Pulmonary artery endothelial cell (primary cell): ENCODE results near the gene APOC4. TPM values are rescaled to one million over a fixed set of nuclear protein-coding genes. Genes with fewer than 3 reads are reported as not detected.
"Not testable (repeated sequence)": the region's sequence is repeated elsewhere in the genome, so short reads cannot be mapped to it uniquely, and the experiment has no call there.

Experiments used
- DNase-seq: peaks from one replicate; pipeline ENCODE4 v3.0.0-alpha.2; 2011; ENCODE audit warnings: low read depth, low spot score
- total RNA-seq: library from RNA; depleted of rRNA; stranded (reverse); fragments of >200 nt; gene quantifications from 2 replicates; pipeline ENCODE4 v1.2.3, GENCODE V29; 2014

APOC4 gene
- total RNA-seq, 1 donor from 2014 or later = not detected

- peak; percentile 35 for DNase-seq
Measured at GRCh38 chr19:44914433-44915206, 27.4 kb upstream of the APOC4 start, which contains the start of gene APOC1. Gene APOC1 (plus strand): TSS chr19:44914608. CDS start chr19:44914892, 284 bp downstream.

DNA sequence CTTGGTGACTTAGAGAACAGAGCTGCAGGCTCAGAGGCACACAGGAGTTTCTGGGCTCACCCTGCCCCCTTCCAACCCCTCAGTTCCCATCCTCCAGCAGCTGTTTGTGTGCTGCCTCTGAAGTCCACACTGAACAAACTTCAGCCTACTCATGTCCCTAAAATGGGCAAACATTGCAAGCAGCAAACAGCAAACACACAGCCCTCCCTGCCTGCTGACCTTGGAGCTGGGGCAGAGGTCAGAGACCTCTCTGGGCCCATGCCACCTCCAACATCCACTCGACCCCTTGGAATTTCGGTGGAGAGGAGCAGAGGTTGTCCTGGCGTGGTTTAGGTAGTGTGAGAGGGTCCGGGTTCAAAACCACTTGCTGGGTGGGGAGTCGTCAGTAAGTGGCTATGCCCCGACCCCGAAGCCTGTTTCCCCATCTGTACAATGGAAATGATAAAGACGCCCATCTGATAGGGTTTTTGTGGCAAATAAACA, 17.8 kb upstream of the APOC4 start:
- DNase-seq = no peak

DNA sequence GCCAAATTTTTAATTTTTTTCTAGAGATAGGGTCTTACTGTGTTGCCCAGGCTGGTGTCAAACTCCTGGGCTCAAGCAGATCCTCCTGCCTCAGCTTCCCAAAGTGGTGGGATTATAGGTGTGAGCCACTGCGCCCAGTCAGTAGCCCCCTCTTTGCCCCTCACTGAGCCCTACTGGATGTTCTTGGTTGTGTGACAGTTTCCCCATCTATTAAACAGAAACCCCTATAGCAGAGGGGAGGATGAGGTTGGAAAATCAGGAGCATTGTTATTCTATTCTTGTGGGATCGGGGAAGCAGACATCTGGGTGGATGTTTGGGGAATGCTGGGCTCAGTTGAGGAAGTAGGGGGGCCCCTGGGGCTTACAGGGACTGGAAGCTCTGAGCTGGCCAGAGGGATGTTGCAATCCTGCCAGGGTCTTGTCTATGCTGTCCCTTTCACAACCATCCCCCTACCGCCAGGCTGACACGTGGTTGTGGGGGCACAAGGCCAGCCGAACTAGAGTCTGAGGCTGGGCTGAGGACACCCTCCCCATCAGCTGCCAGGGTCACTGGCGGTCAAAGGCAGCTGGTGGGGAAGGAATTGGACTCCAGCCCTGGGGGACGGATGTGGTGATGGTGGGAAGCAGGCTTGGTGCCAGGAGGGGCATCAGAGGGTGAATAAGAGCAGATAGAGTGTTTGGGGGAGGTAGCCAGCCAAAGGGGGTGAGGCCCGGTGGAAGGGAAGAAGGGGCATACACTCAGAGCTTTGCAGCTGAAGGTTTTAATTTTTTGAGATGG, 16.7 kb upstream of the APOC4 start:
- no peak for DNase-seq

DNA sequence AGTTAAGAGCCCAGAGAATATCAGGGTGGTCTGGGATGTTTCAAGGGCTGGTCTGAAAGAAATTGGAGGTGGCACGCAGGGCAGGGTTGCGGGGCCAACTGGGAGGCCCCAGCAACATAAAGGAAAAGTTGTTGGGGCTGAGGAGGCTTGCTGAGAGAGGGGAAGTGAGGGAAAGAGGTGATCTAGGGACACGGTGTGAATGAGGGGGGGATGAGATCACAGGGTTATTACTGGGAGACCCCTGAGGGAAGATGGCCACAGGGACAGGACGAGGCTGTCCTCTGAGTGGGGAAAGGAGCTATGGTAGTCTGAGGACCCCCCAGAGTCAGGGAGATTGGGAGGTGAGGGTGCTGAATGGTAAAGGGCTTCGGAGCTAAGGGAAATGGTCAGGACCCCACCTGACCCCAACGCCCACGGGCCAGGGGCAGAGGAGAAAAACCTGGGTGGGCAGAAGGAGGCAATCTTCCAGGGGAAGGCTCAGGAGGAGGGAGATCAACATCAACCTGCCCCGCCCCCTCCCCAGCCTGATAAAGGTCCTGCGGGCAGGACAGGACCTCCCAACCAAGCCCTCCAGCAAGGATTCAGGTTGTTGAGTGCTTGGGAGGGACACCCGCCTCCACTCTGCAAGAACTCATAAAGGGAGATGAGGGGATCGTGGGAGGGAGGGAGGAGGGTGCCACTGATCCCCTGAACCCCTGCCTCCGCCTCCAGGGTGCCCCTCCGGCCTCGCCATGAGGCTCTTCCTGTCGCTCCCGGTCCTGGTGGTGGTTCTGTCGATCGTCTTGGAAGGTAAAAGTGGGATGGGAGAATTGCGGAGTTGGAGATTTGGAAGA, 15.6 kb upstream of the APOC4 start:
- not testable (repeated sequence) for DNase-seq

DNA sequence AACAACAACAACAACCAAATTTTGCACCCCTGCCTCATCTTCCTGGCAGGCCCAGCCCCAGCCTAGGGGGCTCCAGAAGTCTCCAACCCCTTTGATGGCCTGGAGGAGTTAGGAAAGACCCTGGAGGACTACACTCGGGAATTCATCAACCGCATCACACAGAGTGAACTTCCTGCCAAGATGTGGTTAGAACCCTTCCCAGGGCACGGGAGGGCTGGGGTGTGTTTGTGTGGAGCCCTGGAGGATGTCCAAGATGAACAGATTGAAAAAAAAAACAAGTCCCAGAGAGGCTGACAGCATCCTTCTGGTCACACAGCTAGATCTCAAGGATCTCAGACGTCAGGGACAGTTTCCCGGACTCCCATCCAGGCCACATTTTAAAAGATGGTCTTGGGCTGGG, 14.3 kb upstream of the APOC4 start:
- no peak for DNase-seq

GRCh38 chr19:44930088-44930487, 11.9 kb upstream of the APOC4 start:
- no peak for DNase-seq

DNA sequence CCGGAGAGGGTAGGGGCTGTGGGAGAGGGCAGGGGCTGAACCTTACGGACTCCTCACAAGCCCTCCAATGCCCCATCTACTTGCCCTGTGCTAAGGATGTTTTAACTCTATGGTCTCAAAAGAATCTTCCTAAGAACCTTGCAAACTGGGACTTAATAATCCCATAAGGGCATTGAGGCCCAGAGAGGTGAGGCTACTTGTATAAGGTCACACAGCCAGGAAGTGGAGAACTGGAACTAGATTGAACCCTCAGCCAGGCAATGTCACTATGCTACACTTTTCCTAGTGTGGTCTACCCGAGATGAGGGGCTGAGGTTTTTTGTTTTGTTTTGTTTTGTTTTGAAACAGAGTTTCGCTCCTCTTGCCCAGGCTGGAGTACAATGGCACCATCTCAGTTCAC, 10.5 kb upstream of the APOC4 start:
- no peak for DNase-seq

DNA sequence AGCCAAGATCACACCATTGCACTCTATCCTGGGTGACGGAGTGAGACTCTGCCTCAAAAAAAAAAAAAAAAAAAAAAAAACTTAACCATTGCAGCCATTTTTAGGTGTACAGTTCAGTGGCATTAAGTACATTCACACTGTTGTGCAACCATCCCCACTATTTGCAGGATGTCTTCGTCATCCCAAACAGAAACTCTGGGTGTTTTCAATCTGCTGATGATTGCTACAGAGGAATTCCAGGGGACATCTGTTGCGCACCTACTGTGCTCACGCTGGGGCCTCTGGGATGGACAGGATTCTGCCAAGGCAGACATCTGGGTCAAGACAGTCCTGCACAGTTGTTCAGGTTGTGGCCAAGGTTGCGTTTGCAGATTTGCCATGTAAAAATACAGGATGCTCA, 2.4 kb upstream of the APOC4 start:
- no peak for DNase-seq

- no peak for DNase-seq
Measured at GRCh38 chr19:44943801-44944249, 1.8 kb downstream of the APOC4 start.

- DNase-seq = no peak
Measured at GRCh38 chr19:44947041-44947581, 5.1 kb downstream of the APOC4 start.

GRCh38 chr19:44948237-44948636, 6.2 kb downstream of the APOC4 start:
- no peak for DNase-seq

DNA sequence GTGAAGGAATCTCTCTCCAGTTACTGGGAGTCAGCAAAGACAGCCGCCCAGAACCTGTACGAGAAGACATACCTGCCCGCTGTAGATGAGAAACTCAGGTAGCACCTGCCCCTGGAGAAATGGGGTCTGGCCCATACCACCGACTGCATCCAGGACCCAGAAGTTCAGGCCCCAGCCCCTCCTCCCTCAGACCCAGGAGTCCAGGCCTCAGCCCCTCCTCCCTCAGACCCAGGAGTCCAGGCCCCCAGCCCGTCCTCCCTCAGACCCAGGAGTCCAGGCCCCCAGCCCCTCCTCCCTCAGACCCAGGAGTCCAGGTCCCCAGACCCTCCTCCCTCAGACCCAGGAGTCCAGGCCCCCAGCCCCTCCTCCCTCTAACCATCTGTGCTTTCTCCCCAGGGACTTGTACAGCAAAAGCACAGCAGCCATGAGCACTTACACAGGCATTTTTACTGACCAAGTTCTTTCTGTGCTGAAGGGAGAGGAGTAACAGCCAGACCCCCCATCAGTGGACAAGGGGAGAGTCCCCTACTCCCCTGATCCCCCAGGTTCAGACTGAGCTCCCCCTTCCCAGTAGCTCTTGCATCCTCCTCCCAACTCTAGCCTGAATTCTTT, 6.8 kb downstream of the APOC4 start:
- no peak for DNase-seq

DNA sequence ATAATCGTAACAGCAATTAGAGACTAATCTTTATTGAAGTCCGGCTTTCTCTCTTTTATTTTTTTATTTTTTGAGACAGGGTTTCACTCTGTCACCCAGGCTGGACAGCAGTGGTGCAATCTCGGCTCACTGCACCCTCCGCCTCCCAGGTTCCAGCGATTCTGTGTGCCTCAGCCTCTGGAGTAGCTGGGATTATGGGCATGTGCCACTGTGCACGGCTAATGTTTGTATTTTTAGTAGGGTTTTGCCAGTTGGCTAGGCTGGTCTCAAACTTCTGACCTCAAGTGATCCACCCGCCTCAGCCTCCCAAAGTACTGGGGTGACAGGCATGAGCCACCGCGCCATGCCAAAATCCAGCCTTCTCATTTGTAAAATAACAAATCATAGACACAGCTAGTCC, 7.5 kb downstream of the APOC4 start:
- DNase-seq = no peak

DNA sequence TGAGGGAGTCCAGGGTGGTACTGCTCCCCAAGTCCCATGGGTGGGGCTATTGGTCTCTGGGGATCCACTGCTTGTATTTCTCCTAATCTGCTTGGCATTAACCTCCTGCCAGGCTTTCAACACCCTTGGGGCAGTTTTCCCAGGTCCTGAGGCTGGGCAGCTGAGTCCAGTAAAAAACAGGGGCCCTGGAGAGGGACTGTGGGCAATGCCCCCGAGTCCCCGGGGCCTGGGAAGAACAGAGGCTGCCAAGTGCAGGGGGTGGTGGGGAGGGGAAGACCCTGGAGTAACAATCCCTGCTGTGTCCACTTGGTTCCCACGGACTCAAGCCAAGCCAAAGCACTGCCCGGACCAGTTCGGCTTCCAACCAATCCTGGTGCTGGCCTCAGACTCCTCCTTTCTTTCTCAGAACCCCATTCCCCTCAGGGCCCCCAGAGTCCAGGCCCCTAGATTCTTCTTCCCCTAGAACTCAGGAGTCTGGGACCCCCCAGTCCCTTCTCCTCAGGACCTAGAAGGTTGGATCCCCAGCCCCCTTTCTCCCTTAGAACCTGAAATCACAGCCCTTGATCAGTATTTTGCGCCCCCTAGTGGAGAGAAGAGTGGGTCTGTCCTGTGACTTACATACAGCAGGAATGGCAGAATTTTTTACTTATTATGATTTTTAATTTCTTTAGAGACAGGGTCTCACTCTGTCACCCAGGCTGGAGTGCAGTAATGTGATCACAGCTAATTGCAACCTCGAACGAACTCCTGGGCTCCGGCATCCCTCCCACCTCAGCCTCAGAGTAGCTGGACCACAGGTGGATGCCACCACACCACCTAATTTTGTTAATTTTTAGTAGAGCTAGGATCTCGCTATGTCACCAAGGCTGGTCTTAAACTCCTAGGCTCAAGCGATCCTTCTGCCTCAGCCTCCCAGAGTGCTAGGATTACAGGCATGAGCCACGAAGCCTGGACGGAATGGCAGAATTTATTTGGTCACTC, 9.4 kb downstream of the APOC4 start:
- peak; percentile 51 for DNase-seq

DNA sequence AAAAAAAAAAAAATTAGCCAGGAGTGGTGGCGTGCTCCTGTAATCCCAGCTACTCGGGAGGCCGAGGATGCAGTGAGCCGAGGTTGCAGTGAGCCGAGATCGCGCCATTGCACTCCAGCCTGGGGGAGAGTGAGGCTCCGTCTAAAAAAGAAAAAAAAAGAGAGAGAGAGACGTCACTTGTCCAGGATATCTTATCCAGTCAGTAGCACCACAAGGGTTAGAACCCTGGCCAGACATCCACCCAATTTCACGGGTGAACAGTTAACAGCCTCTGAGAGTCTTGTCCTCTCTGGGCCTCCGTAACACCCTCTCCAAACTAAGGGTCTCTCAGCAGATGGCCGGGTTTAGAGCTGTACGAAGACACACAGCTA, 12.2 kb downstream of the APOC4 start:
- DNase-seq = no peak

DNA sequence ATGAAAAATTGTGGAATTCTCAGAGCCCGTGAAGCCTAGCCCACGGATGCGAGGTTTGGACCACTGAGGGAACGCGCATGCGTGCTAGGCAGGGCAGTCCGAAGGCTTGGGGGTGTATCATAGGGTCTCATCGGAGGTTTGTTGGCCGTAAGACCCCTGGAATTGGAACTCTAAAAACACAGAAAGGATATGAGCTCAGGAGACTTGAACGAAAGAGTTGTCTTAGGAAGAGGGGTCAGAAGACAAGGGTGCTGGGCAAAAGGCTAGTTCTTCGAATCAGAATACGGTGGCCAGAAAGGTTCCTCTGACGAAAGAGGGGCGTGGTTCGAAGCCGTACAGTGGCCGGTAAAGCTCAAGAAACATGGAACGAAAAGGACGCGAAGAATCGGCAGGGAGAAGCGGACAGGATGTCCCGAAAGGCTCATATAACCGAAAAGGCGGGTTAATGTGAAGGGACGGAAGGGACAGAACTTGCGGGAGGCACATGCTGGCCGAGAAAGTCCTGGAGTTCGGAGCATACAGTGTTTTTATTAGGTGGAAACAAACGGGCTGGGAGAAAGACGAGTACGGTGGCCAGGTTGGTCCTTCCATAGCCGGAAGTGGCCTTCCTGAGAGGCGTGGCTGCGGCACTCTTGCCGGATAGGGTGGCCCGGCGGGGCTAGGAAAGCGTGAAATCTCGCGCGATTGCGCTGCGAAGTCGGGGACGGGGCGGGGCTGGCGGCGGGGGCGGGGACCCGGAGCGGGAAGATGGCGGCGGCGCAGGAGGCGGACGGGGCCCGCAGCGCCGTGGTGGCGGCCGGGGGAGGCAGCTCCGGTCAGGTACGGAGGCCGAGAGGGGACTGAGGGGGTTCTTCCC, 12.8 kb downstream of the APOC4 start, which contains the start of gene CLPTM1:
CLPTM1 (plus strand) TSS at position 732 of the 856 bp plus-strand sequence; CDS start at position 748, 16 bp downstream.
- DNase-seq = peak; percentile 89

DNA sequence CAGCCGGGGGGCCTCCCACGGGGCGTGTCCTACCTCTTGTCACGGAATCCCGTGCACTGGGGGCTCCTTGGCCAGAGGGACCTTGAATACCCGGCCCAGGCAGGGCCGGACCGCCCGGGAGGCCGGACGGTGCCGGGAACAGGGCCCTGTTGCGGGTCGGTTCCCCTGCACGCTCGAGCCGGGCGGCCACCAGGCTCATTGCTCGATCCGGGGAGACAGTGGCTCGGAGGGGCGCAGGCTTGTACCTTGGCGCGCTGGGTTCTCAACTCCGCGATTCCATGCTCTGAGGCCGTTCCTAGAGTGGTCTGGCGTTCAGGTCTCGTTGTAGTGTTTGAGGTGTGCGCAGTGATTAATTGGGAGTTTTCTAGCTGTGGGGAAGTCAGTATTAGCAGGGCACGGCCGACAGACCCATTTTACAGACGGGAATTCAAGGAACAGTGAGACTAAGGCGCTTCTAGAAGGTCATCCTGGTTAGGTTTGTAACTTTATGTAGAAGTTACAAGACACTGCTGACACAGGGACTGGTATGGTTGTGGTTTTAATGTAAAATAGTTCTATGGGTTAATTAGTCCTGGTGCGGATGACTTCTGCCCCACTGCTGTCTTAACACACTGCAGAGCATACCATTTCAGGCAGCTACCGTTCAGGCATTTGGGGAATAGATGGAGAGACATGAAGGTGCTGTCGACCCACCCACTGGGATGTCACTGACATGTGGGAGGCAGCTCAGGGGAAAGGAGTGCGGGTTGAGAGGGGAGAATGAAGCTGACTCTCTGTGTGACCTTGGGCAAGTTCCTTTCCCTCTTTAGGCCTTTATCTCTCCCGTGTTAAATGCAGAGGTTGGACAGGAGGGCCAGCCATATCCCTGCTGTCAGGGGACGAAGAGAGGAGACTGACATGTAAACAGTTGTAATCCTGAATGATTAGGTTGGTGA, 13.7 kb downstream of the APOC4 start:
- no peak for DNase-seq
